Stimulated activated CD4-positive, alpha-beta T cell treated with anti-CD3 and anti-CD28 coated beads, Interleukin-12 subunit alpha, Interleukin-12 subunit beta, amount 100 ng/mL, for 4 hours (primary cell): Measurements from ENCODE around the gene IQCE.
"Not testable (repeated sequence)": the region's sequence is repeated elsewhere in the genome, so short reads cannot be mapped to it uniquely, and the experiment has no call there.

Source experiments
- DNase-seq: peaks from one replicate; pipeline ENCODE4 v3.0.0-alpha.2; 2020

The IQCE gene

GRCh38 chr7:2532816-2533215 is 26.0 kb upstream of the IQCE start:
- DNase-seq, result not testable (repeated sequence)

DNA sequence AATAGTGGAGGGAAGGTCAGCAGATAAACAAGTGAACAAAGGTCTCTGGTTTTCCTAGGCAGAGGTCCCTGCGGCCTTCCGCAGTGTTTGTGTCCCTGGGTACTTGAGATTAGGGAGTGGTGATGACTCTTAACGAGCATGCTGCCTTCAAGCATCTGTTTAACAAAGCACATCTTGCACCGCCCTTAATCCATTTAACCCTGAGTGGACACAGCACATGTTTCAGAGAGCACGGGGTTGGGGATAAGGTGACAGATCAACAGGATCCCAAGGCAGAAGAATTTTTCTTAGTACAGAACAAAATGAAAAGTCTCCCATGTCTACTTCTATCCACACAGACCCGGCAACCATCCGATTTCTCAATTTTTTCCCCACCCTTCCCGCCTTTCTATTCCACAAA is 25.2 kb upstream of the IQCE start:
- DNase-seq, result not testable (repeated sequence)

DNA sequence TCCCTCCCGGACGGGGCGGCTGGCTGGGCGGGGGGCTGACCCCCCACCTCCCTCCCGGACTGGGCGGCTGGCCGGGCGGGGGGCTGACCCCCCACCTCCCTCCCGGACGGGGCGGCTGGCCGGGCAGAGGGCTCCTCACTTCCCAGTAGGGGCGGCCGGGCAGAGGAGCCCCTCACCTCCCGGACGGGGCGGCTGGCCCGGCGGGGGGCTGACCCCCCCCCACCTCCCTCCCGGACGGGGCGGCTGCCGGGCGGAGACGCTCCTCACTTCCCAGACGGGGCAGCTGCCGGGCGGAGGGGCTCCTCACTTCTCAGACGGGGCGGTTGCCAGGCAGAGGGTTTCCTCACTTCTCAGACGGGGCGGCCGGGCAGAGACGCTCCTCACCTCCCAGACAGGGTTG is 24.6 kb upstream of the IQCE start:
- not testable (repeated sequence) for DNase-seq

GRCh38 chr7:2535872-2536627 is 22.7 kb upstream of the IQCE start:
- DNase-seq, result not testable (repeated sequence)

DNA sequence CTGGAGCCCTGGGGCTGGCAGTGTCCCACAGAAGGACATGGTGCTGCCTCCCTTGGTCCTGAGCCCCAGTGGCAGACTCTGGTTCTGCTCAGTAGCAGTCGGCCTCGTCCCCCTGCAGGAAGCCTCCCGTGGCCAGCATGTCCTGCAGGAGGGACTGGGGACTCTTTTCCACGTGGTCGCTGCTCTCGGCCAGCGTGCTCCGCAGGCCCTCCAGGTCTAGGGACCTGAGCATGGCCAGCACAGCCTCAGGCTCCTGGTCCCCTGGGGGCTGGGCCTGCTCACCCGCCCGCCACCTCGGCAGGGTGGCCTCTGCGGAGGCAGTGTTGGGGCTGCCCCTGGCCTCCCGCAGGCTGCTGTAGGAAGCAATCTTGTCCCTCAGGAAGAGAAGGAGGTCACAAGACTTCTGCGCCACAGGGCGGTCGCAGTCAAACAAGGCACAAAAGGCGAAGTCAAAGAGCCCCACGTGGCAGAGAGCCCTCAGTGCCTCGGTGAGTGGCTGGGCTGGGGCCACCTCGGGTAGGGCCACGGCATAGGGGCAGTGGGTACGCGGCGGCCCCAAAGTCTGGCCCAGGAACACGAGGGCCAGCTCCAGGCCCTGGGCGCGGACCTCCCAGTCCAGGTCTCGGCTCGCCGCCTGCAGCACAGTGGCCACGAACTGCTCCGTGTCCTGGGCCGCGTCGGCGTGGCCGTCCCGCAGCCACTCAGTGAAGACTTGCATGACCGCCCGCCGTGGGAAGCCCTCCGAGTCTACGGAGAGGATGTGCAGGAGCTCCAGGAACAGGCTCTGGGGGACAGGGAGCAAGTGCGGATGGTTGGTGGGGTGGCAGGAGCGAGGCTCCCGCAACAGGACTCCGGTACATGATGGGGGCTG is 20.6 kb upstream of the IQCE start:
- DNase-seq, result no peak

DNA sequence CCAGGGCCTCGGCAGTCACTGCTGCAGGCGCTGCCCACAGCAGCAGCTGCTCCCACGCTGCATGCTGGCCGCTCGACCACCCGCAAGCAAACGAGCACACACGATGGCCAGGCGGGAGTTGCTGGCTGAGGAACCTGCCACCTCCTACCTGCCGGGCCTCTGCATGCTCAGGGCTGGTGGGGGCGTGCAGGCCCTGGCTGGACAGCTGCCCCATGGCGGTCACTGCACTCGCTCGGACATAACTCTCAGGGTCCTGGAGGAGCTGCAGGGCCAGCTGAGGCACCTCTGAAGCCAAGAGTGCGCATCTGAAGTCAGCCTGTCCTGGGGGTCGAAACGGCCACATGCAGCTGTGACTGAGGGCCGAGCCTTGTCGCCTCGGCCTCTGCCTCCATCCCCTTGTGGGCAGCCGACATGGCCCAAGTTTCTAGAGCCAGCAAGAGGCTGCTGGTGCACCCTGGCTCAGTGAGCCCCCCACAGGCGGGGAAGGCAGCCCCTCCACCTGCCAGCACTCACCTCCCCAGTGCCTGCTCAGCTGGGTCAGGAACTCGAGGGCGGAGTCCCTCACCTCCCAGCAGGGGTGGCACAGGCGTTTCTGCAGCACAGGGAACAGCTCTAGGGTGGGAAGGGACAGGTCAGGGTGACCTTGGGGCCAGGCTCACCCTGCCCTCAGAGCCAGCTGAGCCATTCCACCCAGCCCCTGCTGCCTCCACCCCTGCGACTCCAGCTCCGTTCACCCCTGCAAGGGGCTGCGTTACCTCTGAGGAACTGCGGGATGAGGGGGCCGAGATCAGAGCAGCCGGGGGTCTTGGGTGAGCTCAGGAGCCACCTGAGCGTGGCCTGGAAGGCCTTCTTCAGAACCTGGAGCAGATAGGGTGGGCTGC is 19.5 kb upstream of the IQCE start:
- no peak for DNase-seq

GRCh38 chr7:2540133-2540532 is 18.6 kb upstream of the IQCE start:
- no peak for DNase-seq

DNA sequence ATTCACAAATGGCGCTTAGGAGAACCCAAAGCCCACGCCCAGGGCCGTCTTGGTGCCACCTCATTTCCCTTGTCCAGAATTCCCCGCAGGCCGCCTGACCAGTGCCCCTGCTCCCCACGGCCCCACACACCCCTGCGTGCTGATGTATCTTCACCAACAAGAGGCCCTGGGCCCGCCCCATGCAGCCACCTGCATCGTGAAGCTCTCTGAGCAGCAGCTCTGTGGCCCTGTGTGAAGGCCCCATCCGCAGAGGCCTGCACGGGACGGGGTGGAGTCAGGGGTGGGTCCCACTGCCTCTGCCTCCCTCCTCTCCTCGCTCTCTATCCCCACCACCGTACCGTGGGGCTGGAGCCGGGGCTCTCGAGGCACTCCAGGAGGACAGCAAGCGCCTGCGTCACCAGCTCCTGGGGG is 18.1 kb upstream of the IQCE start:
- DNase-seq, result no peak

GRCh38 chr7:2541291-2542010 is 17.3 kb upstream of the IQCE start:
- no peak for DNase-seq

DNA sequence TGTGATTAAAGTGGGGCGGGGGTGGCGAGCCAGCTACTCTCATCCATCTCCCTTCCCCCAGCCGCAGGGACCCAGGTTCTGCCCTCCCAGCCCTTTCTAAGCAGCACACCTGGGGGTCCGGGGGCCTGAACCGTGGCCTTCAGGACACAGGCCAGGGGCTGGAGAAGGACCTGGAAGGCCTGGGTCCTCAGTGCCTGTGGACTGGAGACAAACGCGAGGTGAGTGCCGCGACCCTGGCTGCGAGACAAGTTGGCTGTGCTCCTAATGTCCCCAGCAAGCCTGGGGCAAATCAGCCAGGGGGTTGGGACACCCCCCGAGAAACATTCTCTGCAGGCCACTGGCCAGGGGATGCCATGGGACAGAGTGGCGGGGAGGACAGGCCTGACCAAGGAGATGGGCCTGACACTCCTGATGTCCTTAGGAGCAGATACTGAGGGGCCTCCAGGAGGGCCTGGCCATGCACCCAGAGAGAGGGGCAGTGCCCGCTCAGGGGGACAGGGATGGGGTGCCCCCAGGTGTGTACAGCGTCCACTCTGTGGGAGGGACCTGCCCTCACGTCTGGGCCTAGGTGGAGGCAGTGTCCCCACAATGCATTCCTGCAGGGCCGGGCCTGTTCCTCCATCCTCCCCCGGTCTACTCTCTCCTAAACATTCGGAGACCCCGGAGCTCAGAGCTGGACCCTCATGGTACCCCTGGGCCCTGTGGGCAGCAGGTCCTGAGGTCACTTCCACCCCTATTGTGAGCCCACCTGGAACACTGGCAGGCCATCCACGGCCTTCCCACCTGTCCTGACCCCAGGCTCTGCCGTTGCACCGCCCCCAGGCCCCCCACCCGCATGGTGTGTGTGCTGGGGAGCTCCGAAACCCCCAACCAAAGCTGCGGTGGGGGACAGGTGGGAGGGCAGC is 16.5 kb upstream of the IQCE start:
- DNase-seq, result no peak

GRCh38 chr7:2542916-2543871 is 15.6 kb upstream of the IQCE start:
- DNase-seq, result no peak

GRCh38 chr7:2544541-2545188 is 14.1 kb upstream of the IQCE start:
- no peak for DNase-seq

DNA sequence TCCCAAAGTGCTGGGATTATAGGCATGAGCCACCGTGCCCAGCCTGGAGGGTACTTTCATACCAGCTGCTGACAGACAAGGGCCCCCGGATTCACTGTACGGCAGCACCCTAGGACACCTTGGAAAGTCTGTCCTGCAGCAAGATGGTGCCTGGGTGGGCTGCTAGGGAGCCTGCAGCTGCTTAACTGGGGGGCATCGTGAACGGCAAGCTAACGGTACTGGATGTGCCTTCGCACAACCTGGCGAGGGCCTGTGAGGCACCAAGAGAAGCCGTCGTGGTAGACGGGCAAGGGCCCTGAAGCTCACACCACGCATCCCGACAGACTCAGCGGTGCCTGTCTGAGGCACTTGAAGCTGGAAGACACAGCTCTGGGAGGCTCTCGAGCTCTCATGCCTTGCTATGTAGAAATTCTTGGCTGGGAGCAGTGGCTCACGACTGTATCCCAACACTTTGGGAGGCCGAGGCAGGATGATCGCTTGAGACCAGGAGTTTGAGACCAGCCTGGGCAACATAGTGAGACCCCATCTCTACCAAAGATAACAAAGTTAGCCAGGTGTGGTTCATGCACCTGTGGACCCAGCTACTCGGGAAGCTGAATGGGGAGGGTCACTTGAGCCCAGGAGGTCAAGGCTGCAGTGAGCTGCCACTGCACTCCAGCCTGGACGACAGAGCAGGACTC is 12.9 kb upstream of the IQCE start:
- no peak for DNase-seq

GRCh38 chr7:2546776-2547586 is 11.8 kb upstream of the IQCE start:
- DNase-seq, result no peak

DNA sequence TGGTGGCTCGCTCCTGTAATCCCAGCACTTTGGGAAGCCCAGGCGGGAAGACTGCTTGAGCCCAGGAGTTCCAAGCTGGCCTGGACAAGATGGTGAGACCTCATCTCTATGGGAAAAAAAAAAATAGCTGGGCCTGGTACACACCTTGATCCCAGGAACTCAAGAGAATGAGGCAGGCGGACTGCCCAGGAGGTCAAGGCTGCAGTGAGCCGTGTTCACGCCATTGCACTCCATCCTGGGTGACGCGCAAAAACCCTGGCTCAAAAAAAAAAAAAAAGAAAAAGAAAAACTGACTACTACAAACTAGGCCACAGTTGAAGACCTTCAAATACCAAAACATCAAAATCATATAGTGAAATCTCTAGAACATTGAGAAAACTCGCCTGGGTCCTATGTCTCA is 7.4 kb upstream of the IQCE start:
- DNase-seq, result no peak

- DNase-seq, result no peak
These were observed 5.7 kb upstream of the IQCE start for GRCh38 chr7:2553108-2553507.

GRCh38 chr7:2553831-2554581 is 4.8 kb upstream of the IQCE start:
- DNase-seq, result no peak
